Measurements from ENCODE around the gene TMEM255B.

- TF ChIP-seq CTCF (IDR thresholded peaks at IDR 0.05) = no peak
- no peak for TF ChIP-seq POLR2A (IDR thresholded peaks at IDR 0.05)
Observed at GRCh38 chr13:113777311-113778260, 18.6 kb downstream of the TMEM255B start.
